GM12872 (cell line): Measurements from ENCODE around the gene NPFFR1.

Source experiments
- TF ChIP-seq, protein P1 (sequence below): IDR thresholded peaks from 3 replicates; pipeline ENCODE4 v1.5.1; 2011; ENCODE audit warnings: low read depth, mild to moderate bottlenecking, low read length, moderate library complexity; ENCODE audit not compliant: insufficient read depth

NPFFR1 gene, protein sequence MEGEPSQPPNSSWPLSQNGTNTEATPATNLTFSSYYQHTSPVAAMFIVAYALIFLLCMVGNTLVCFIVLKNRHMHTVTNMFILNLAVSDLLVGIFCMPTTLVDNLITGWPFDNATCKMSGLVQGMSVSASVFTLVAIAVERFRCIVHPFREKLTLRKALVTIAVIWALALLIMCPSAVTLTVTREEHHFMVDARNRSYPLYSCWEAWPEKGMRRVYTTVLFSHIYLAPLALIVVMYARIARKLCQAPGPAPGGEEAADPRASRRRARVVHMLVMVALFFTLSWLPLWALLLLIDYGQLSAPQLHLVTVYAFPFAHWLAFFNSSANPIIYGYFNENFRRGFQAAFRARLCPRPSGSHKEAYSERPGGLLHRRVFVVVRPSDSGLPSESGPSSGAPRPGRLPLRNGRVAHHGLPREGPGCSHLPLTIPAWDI

GRCh38 chr10:70283445-70284399, at the start of gene NPFFR1:
NPFFR1 (minus strand) TSS chr10:70284004; CDS start chr10:70283676, 328 bp downstream.
- TF ChIP-seq, protein P1, sequence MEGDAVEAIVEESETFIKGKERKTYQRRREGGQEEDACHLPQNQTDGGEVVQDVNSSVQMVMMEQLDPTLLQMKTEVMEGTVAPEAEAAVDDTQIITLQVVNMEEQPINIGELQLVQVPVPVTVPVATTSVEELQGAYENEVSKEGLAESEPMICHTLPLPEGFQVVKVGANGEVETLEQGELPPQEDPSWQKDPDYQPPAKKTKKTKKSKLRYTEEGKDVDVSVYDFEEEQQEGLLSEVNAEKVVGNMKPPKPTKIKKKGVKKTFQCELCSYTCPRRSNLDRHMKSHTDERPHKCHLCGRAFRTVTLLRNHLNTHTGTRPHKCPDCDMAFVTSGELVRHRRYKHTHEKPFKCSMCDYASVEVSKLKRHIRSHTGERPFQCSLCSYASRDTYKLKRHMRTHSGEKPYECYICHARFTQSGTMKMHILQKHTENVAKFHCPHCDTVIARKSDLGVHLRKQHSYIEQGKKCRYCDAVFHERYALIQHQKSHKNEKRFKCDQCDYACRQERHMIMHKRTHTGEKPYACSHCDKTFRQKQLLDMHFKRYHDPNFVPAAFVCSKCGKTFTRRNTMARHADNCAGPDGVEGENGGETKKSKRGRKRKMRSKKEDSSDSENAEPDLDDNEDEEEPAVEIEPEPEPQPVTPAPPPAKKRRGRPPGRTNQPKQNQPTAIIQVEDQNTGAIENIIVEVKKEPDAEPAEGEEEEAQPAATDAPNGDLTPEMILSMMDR, result peak; percentile 20; the same call in 1 of the 3 replicates

DNA sequence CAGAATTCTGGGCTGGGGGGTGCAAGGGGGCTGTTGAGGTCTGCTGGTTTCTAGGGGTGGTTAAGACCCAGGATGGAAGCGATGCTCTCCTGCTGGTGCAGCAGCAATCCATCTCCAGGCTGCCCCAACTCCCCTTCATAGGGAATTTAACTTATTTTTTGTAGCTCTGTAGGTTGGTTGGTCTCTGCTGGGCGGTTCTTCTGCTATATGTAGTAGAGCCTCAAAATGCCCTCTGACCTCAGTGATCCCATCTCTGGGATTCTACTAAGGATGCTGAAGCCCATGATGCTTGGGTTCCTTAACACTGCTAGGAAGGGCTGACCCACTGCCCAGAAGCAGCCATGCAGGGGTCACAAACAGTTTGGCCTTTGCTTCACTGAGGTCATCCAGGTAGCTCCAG, 49.5 kb upstream of the NPFFR1 start:
- TF ChIP-seq, protein P1, result no peak

DNA sequence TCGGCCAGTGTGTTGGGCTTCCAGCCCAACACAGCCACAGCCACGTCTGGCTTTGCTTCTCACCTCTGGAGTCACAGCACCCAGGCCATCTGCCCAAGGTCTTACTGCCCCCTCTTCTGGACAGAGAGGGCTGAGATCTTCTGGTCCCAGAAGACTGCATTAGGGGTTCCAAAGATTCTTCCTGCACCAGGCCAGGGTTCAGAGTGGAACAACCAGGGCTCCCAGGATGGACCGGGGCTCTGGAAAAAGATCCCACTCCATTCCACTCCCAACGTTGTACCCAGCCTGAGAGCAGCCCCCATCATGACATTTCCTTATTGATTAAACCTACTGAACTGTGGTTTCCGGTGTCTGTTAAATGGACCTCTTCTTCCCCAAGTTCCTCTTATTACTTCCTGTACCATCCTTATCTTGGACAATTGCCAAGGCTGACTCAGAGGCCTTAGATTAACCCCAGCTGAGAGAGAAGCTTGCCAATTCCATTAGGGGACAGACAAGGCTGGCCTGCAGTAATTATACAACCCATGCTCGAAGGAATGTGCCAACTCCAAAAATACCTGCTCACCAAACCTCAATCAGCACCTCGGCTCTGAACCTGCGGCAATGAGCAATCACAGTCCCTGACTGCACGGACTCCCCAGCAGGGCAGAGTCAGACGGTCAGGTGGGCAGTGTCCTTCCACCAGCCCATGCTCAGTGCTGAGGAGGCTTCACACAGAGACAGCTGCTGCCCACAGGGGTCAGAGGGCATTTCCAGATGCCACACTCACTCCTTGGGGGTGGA, 47.9 kb upstream of the NPFFR1 start:
- TF ChIP-seq, protein P1, result peak; percentile 52; the same call in 2 of the 3 replicates

DNA sequence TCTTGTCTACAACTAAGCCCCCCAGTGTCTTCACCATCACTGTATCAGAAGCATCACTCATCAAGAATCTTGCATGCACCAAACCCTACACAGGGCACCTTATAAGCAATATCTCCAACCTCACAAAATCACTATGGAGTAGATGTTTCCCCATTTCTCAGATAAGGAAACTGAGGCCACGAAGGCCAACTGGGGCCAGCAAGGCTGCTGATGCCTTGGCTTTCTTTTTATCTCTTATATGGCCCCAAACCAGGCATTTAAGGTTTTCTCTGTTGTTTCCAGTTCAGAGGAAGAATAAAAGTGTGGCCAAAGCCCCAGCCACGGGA, 47.3 kb upstream of the NPFFR1 start:
- TF ChIP-seq, protein P1, result no peak

- TF ChIP-seq, protein P1, result no peak
Observed at GRCh38 chr10:70330671-70331070, 46.9 kb upstream of the NPFFR1 start.

DNA sequence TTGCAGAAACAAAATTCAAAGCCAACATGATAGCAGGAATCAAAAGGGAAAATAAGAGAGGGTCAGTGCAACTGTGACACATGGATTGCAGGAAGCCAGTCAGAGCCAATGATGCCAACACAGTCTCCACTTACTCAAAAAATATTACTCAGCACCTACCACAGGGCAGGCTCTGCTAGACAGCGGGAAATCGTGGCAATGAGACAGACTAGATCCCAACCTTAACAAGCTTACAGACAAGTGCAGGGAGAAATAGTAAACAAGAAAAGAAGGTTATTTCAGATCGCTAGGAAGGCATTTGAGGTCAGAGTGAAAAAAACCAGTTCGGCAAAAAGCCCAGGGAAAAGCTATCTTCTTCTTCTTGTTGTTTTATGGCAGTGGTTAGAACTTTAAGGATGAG, 45.2 kb upstream of the NPFFR1 start:
- TF ChIP-seq, protein P1, result no peak
